SK-N-SH (cell line): Measurements from ENCODE around the gene FAM234A.

Experiments used
- EP300 ChIP-seq, 2 experiments: IDR thresholded peaks; 2 replicates each; pipeline versions ENCODE4 v1.4.0 to v1.6.1; 2012; ENCODE audit warnings: borderline replicate concordance in 1 of 2, low read depth in 1 of 2, low read length in 1 of 2
- GABPA ChIP-seq: IDR thresholded peaks from 2 replicates; pipeline ENCODE4 v1.4.0; 2012; ENCODE audit warnings: low read depth, mild to moderate bottlenecking
- JUND ChIP-seq: IDR thresholded peaks from 2 replicates; pipeline ENCODE4 v1.4.0; 2012
- MXI1 ChIP-seq: IDR thresholded peaks from 2 replicates; pipeline ENCODE4 v1.6.1; 2012; ENCODE audit warnings: mild to moderate bottlenecking, low read depth, low read length, improper control_type of control experiment
- NRF1 ChIP-seq: IDR thresholded peaks from 2 replicates; pipeline ENCODE4 v1.6.1; 2012; ENCODE audit warnings: low read depth, mild to moderate bottlenecking, low read length
- RAD21 ChIP-seq: IDR thresholded peaks from 2 replicates; pipeline ENCODE4 v1.6.1; 2012; ENCODE audit warnings: mild to moderate bottlenecking, low read length
- RCOR1 ChIP-seq: fragments of 150-350 bp; IDR thresholded peaks from 2 replicates; pipeline ENCODE4 v1.6.1; 2017; ENCODE audit warnings: antibody characterized with exemption, low read length
- TAF1 ChIP-seq: IDR thresholded peaks from 2 replicates; pipeline ENCODE4 v1.6.1; 2012; ENCODE audit warnings: low read depth, mild to moderate bottlenecking, low read length, moderate library complexity, borderline replicate concordance
- TCF12 ChIP-seq: IDR thresholded peaks from 2 replicates; pipeline ENCODE4 v1.4.0; 2012
- YY1 ChIP-seq: IDR thresholded peaks from 2 replicates; pipeline ENCODE4 v1.4.0; 2012; ENCODE audit warnings: low read depth, mild to moderate bottlenecking
- TF ChIP-seq, protein P1 (sequence below): fragments of 200-600 bp; sonication (generic); IDR thresholded peaks from 2 replicates; pipeline ENCODE4 v1.6.1; 2017; ENCODE audit warnings: antibody characterized with exemption, mild to moderate bottlenecking, moderate library complexity

DNA sequence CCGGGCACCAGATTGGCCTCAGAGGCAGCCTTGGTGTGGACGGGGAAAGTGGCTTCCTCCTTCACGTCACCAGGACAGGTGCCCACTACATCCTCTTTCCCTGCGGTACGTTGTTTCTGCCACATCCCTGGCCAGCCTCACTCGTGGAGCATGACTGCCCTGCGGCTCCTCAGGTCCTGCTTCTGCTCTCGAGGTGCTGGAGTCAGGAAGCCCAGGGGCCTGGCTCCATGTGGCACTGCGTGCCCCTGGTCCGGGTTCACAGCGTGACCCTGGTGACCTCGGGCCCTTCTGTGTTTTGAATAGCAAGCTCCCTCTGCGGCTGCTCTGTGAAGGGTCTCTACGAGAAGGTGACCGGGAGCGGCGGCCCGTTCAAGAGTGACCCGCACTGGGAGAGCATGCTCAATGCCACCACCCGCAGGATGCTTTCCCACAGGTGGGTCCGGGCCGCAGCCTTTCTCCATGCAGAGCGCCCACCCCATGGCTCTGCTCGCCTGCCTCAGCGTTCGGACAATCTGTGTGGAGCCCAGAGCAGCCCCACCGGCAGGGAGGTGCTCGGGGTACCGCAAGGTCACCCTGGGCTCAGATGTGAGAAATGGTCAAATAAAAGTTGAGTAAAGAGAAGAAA is 27.6 kb downstream of the FAM234A start:
- TF ChIP-seq, protein P1, sequence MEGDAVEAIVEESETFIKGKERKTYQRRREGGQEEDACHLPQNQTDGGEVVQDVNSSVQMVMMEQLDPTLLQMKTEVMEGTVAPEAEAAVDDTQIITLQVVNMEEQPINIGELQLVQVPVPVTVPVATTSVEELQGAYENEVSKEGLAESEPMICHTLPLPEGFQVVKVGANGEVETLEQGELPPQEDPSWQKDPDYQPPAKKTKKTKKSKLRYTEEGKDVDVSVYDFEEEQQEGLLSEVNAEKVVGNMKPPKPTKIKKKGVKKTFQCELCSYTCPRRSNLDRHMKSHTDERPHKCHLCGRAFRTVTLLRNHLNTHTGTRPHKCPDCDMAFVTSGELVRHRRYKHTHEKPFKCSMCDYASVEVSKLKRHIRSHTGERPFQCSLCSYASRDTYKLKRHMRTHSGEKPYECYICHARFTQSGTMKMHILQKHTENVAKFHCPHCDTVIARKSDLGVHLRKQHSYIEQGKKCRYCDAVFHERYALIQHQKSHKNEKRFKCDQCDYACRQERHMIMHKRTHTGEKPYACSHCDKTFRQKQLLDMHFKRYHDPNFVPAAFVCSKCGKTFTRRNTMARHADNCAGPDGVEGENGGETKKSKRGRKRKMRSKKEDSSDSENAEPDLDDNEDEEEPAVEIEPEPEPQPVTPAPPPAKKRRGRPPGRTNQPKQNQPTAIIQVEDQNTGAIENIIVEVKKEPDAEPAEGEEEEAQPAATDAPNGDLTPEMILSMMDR, result no peak
- TF ChIP-seq RAD21, result no peak
- TF ChIP-seq TAF1, result no peak
- TF ChIP-seq YY1, result no peak
- no peak for TF ChIP-seq EP300 (IDR thresholded peaks at IDR 0.05; ENCODE audit: borderline replicate concordance in 1 of 2, low read depth in 1 of 2, low read length in 1 of 2)
- no peak for TF ChIP-seq TCF12
- no peak for TF ChIP-seq RCOR1
- no peak for TF ChIP-seq NRF1
- TF ChIP-seq MXI1, result no peak
- no peak for TF ChIP-seq GABPA
- TF ChIP-seq JUND, result no peak
